ENCODE data around the gene PGAP6. TPM values are rescaled to one million over a fixed set of nuclear protein-coding genes. Genes with fewer than 3 reads are reported as not detected.
"Not testable (repeated sequence)": the region's sequence is repeated elsewhere in the genome, so short reads cannot be mapped to it uniquely, and the experiment has no call there.

PGAP6 gene
- total and polyA plus RNA-seq, 7 experiments from 2014 or later: 17.0 to 107 (median 52.4) TPM

DNA sequence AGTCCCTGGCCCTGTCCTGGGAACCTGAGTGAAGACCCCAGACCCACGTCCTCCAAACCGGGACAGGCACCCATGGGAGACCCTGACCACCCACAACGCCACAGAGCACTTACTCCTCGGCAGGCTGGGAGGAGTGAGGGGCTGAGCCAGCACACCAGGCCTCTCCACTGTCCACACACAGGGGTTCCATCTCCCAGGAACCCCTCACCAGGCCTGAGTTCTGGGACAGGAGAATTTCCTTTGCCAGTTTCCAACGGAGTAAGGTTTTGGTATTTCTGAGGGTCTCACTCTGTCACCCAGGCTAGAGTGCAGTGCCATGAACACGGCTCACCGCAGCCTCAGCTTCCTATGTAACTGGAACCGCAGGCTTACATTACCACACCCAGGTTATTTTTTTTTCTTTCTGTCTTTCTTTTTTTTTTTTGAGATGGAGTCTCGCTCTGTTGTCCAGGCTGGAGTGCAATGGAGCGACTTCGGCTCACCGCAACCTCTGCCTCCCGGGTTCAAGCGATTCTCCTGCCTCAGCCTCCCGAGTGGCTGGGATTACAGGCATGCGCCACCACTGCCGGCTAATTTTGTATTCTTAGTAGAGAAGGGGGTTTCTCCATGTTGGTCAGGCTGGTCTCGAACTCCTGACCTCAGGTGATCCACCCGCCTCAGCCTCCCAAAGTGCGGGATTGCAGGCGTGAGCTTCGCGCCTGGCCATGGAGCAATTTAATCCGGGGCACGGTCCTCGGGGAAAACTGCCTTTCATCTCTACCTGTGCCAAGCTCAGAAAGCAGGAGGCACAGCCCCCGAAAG, 1.6 kb downstream of the PGAP6 start:
- Histone ChIP-seq H3K4me1 (ENCODE audit: control insufficient read depth in 2 of 2, insufficient read depth in 2 of 2, low read length in 2 of 2) (peaks cover 18 to 23% of the 10 kb centered on the region in 2 donors), H3K27ac (ENCODE audit: low read depth, low read length) (peak overlapping the region; percentile 81), H3K9me3 (ENCODE audit: control insufficient read depth in 2 of 3, low read length in 3 of 3) (no peaks in the 10 kb centered on the region), H3K36me3 (ENCODE audit: control insufficient read depth in 2 of 3, insufficient read depth in 3 of 3, low read length in 3 of 3) (peaks cover 0 to 30% (median 4%) of the 10 kb centered on the region in 3 experiments), H3K4me3 (ENCODE audit: low read length) (peak overlapping the region; percentile 61), H3K27me3 (ENCODE audit: control insufficient read depth in 2 of 2, insufficient read depth in 2 of 2, low read length in 2 of 2) (no peaks in the 10 kb centered on the region)
- ATAC-seq: peak; percentile 47
- Mint-ChIP-seq H3K4me1 (peaks cover 7 to 29% (median 21%) of the 10 kb centered on the region in 7 donors), H3K27ac (peak overlapping the region; percentile 58 to 98 (median 94)), H3K27me3 (peaks cover 0 to 11% (median 0%) of the 10 kb centered on the region in 5 donors), H3K36me3 (peaks cover 0 to 3% (median 0%) of the 10 kb centered on the region in 5 donors), H3K9me3 (no peaks in the 10 kb centered on the region), H3K4me3 (peak overlapping the region; percentile 63 to 97 (median 86))
- intact Hi-C loops (cut with micrococcal nuclease): loop anchor here (1.0 to 10.0 kb wide), 3 partner anchors 10 to 207 kb away; partner anchors contain the start of gene MRPL28 (in 1 of the 2)
- DNase-seq: peak in 4 of 9 donors; percentile 58 to 76 (median 62)
- ChIA-PET POLR2A (interaction anchor here (0.7 to 7.7 kb wide), 10 partner anchors 9 to 1584 kb away, joined by 3 to 120 read pairs (median 4); partner anchors contain the start of genes DECR2, FAM234A, MRPL28 and NME4), CTCF (interaction anchor here (0.7 to 0.9 kb wide), 2 partner anchors 18 to 22 kb away, joined by 3 to 4 read pairs; partner anchors contain the start of gene DECR2)

- Mint-ChIP-seq H3K9me3 (no peaks in the 10 kb centered on the region), H3K4me3 (peak overlapping the region in 9 of 10 donors; percentile 77 to 97 (median 88)), H3K36me3 (peaks cover 0 to 3% (median 0%) of the 10 kb centered on the region in 5 donors), H3K27ac (peak overlapping the region in 8 of 9 donors; percentile 33 to 98 (median 96)), H3K27me3 (peaks cover 0 to 11% (median 0%) of the 10 kb centered on the region in 5 donors), H3K4me1 (peaks cover 7 to 29% (median 22%) of the 10 kb centered on the region in 7 donors)
- DNase-seq (no peak), ATAC-seq (no peak)
- POLR2A ChIA-PET: interaction anchor here (0.7 to 7.7 kb wide), 11 partner anchors 8 to 1776 kb away, joined by 3 to 120 read pairs (median 3); partner anchors contain the start of genes DECR2, MRPL28, NME4 and RPS2
- Histone ChIP-seq H3K27ac (ENCODE audit: low read depth, low read length) (peak overlapping the region; percentile 81), H3K36me3 (ENCODE audit: control insufficient read depth in 2 of 3, insufficient read depth in 3 of 3, low read length in 3 of 3) (peaks cover 0 to 37% (median 8%) of the 10 kb centered on the region in 3 experiments), H3K4me1 (ENCODE audit: control insufficient read depth in 2 of 2, insufficient read depth in 2 of 2, low read length in 2 of 2) (peaks cover 18 to 23% of the 10 kb centered on the region in 2 donors), H3K27me3 (ENCODE audit: control insufficient read depth in 2 of 2, insufficient read depth in 2 of 2, low read length in 2 of 2) (no peaks in the 10 kb centered on the region), H3K9me3 (ENCODE audit: control insufficient read depth in 2 of 3, low read length in 3 of 3) (no peaks in the 10 kb centered on the region), H3K4me3 (ENCODE audit: low read length) (peak overlapping the region; percentile 61)
- CTCF ChIA-PET: interaction anchor here (0.6 kb wide), 1 partner anchor 19 kb away, joined by 8 read pairs; no protein-coding TSS in a partner anchor
- intact Hi-C loops (cut with micrococcal nuclease): no loop called here
These were observed 2.4 kb downstream of the PGAP6 start for GRCh38 chr16:379183-379960.

- POLR2A ChIA-PET: interaction anchor here (0.8 to 7.7 kb wide), 7 partner anchors 8 to 1776 kb away, joined by 3 to 120 read pairs (median 3); partner anchors contain the start of genes DECR2, MRPL28, NME4 and TRAF7
These were observed 3.0 kb downstream of the PGAP6 start for GRCh38 chr16:378821-379182.

DNA sequence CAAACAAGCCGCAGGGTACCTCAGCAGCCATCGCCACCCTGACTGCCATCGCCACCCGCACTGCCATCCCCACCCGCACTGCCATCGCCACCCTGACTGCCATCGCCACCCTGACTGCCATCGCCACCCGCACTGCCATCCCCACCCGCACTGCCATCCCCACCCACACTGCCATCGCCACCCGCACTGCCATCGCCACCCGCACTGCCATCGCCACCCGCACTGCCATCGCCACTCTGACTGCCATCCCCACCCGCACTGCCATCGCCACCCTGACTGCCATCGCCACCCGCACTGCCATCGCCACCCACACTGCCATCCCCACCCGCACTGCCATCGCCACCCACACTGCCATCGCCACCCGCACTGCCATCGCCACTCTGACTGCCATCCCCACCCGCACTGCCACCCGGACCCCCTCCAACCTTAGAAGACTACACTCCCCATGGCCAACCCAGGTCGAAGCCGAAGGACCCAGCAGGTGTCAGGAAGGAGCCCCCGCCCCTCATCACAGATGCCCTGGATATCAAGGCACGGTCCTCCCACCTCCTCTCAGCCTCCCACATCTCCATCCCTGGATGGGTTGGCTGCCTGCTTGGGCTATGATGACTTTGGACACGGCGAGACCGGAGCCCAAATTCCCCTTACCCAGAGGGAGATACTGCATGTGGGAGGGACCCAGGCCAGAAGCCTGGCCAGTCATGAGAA, 3.5 kb downstream of the PGAP6 start:
- Histone ChIP-seq H3K36me3 (ENCODE audit: control insufficient read depth in 2 of 3, insufficient read depth in 3 of 3, low read length in 3 of 3) (peaks cover 0 to 48% (median 8%) of the 10 kb centered on the region in 3 experiments), H3K27ac (ENCODE audit: low read depth, low read length) (peak overlapping the region; percentile 81), H3K4me1 (ENCODE audit: control insufficient read depth in 2 of 2, insufficient read depth in 2 of 2, low read length in 2 of 2) (peaks cover 13 to 14% of the 10 kb centered on the region in 2 donors)
- H3K27me3 ChIP-seq (ENCODE audit: control insufficient read depth in 2 of 2, insufficient read depth in 2 of 2, low read length in 2 of 2); H3K36me3 Mint-ChIP-seq; H3K9me3 Mint-ChIP-seq; ATAC-seq; intact Hi-C loops (cut with micrococcal nuclease); H3K4me3 ChIP-seq (ENCODE audit: low read length); H3K27me3 Mint-ChIP-seq; DNase-seq; H3K9me3 ChIP-seq (ENCODE audit: control insufficient read depth in 2 of 3, low read length in 3 of 3); CTCF ChIA-PET: not testable (repeated sequence)
- Mint-ChIP-seq H3K4me3 (peak overlapping the region in 4 of 10 donors; percentile 25 to 88 (median 70)), H3K27ac (peak overlapping the region in 6 of 9 donors; percentile 22 to 97 (median 78)), H3K4me1 (peaks cover 2 to 28% (median 13%) of the 10 kb centered on the region in 7 donors)
- POLR2A ChIA-PET: interaction anchor here (1.5 to 7.7 kb wide), 3 partner anchors 7 to 19 kb away, joined by 3 to 120 read pairs (median 59); partner anchors contain the start of genes DECR2, MRPL28 and NME4

More at GRCh38 chr16:378821-379182, 3.0 kb downstream of the PGAP6 start:
- H3K4me3 Mint-ChIP-seq: peak overlapping the region in 7 of 10 donors; percentile 25 to 93 (median 85)
- CTCF ChIA-PET: no interaction called here
- Histone ChIP-seq H3K36me3 (ENCODE audit: control insufficient read depth in 2 of 3, insufficient read depth in 3 of 3, low read length in 3 of 3) (peaks cover 0 to 43% (median 8%) of the 10 kb centered on the region in 3 experiments), H3K4me1 (ENCODE audit: control insufficient read depth in 2 of 2, insufficient read depth in 2 of 2, low read length in 2 of 2) (peaks cover 18% of the 10 kb centered on the region in 2 donors), H3K27me3 (ENCODE audit: control insufficient read depth in 2 of 2, insufficient read depth in 2 of 2, low read length in 2 of 2) (no peaks in the 10 kb centered on the region), H3K4me3 (ENCODE audit: low read length) (no peak overlapping the region), H3K27ac (ENCODE audit: low read depth, low read length) (peak overlapping the region; percentile 81), H3K9me3 (ENCODE audit: control insufficient read depth in 2 of 3, low read length in 3 of 3) (no peaks in the 10 kb centered on the region)
- no peaks in the 10 kb centered on the region for H3K9me3 Mint-ChIP-seq
- no peak for DNase-seq
- ATAC-seq: no peak
- peak overlapping the region in 7 of 9 donors; percentile 33 to 97 (median 90) for H3K27ac Mint-ChIP-seq
- intact Hi-C loops (cut with micrococcal nuclease): no loop called here
- H3K4me1 Mint-ChIP-seq: peaks cover 7 to 29% (median 17%) of the 10 kb centered on the region in 7 donors
- H3K36me3 Mint-ChIP-seq: peaks cover 0 to 3% (median 0%) of the 10 kb centered on the region in 5 donors
- H3K27me3 Mint-ChIP-seq: peaks cover 0 to 11% (median 0%) of the 10 kb centered on the region in 5 donors

DNA sequence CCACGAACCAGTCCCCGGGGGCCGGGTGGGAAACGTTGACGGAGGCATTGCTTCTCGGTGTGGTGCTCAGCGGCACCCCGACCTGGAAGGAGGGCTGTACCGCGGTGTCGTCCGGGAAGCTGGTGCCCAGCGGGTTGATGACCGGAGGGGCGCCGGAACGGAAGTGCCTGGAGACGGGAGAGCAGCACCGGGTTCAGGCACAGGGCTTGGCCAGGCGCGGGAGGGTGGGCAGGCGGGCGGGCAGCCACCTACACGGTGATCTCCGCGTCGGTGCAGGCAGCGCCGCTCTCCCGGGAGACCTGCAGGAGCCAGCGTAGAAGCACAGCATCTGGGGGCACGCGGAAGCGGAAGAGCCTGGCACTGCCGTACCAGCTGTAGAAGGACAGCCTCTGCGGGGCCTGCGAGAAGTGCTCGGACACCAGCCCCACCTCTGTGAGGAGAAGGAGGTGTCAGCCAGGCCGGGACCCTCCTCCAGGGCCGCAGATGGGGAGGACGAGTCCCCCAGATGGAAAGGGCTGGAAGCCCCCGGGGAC, 4.3 kb downstream of the PGAP6 start:
- H3K36me3 Mint-ChIP-seq: peaks cover 0 to 5% (median 0%) of the 10 kb centered on the region in 5 donors
- CTCF ChIA-PET: interaction anchor here (1.6 kb wide), 1 partner anchor 15 kb away, joined by 6 read pairs; no protein-coding TSS in a partner anchor
- H3K4me1 Mint-ChIP-seq: peaks cover 0 to 27% (median 8%) of the 10 kb centered on the region in 7 donors
- H3K4me3 ChIP-seq (ENCODE audit: low read length): no peak overlapping the region
- no peak overlapping the region for H3K27ac ChIP-seq (ENCODE audit: low read depth, low read length)
- DNase-seq (no peak), ATAC-seq (no peak)
- POLR2A ChIA-PET: no interaction called here
- peaks cover 7 to 10% of the 10 kb centered on the region in 2 donors for H3K4me1 ChIP-seq (ENCODE audit: control insufficient read depth in 2 of 2, insufficient read depth in 2 of 2, low read length in 2 of 2)
- H3K36me3 ChIP-seq (ENCODE audit: control insufficient read depth in 2 of 3, insufficient read depth in 3 of 3, low read length in 3 of 3): peaks cover 0 to 56% (median 8%) of the 10 kb centered on the region in 3 experiments
- no peaks in the 10 kb centered on the region for H3K9me3 ChIP-seq (ENCODE audit: control insufficient read depth in 2 of 3, low read length in 3 of 3)
- no peaks in the 10 kb centered on the region for H3K27me3 ChIP-seq (ENCODE audit: control insufficient read depth in 2 of 2, insufficient read depth in 2 of 2, low read length in 2 of 2)
- H3K9me3 Mint-ChIP-seq: no peaks in the 10 kb centered on the region
- intact Hi-C loops (cut with micrococcal nuclease): no loop called here
- no peak overlapping the region for H3K4me3 Mint-ChIP-seq
- H3K27ac Mint-ChIP-seq: no peak overlapping the region
- H3K27me3 Mint-ChIP-seq: peaks cover 0 to 2% (median 0%) of the 10 kb centered on the region in 5 donors
